ENCODE measurements around the gene ITIH5. TPM values are rescaled to one million over a fixed set of nuclear protein-coding genes. Genes with fewer than 3 reads are reported as not detected.
"Not testable (repeated sequence)": the region's sequence is repeated elsewhere in the genome, so short reads cannot be mapped to it uniquely, and the experiment has no call there.

Gene ITIH5
- total and polyA plus RNA-seq, 4 donors = 3.8 to 45.0 (median 16.2) TPM

DNA sequence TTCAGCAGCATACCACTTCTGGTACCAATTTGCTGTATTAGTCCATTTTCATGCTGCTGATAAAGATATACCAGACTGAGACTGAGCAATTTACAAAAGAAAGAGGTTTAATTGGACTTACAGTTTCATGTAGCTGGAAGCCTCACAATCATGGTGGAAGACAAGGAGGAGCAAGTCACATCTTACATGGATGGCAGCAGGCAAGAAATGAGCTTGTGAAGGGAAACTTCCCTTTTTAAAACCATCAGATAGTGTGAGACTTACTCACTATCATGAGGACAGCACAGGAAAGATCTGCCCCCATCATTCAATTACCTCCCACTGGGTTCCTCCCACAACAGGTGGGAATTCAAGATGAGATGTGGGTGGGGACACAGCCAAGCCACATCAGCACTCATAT lies 26.4 kb upstream of the ITIH5 start:
- not testable (repeated sequence) for ATAC-seq (ENCODE audit: low FRiP score); H3K27ac ChIP-seq (ENCODE audit: low read depth in 1 of 2, low read length in 2 of 2); H3K4me3 ChIP-seq (ENCODE audit: low read length in 2 of 2); H3K27me3 ChIP-seq (ENCODE audit: control insufficient read depth in 1 of 2, insufficient read depth in 2 of 2, low read length in 1 of 2); H3K4me1 ChIP-seq (ENCODE audit: control insufficient read depth in 1 of 2, insufficient read depth in 2 of 2, low read length in 2 of 2); H3K36me3 ChIP-seq (ENCODE audit: control insufficient read depth in 1 of 2, insufficient read depth in 2 of 2, low read length in 1 of 2); H3K9me3 ChIP-seq (ENCODE audit: control insufficient read depth, low read length); DNase-seq
- intact Hi-C loops (cut with DNase I) = loop anchor here in 1 of 2 donors (10.0 kb wide), 2 partner anchors 92 to 122 kb away; partner anchors contain the start of genes ATP5F1C, KIN and TAF3

DNA sequence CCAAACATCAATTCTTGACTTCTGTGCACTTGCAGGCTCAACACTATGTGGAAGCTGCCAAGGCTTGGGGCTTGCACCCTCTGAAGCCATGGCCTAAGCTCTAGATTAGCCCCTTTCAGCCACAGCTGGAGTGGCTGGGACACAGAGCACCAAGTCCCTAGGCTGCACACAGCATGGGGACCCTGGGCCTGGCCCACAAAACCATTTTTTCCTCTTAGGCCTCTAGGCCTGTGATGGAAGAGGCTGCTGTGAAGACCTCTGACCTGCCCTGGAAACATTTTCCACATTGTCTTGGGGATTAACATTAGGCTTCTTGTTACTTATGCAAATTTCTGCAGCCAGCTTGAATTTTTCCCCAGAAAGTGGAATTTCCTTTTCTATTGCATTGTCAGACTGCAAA lies 25.6 kb upstream of the ITIH5 start:
- not testable (repeated sequence) for H3K27ac ChIP-seq (ENCODE audit: low read depth in 1 of 2, low read length in 2 of 2); H3K9me3 ChIP-seq (ENCODE audit: control insufficient read depth, low read length); H3K4me1 ChIP-seq (ENCODE audit: control insufficient read depth in 1 of 2, insufficient read depth in 2 of 2, low read length in 2 of 2); H3K27me3 ChIP-seq (ENCODE audit: control insufficient read depth in 1 of 2, insufficient read depth in 2 of 2, low read length in 1 of 2); ATAC-seq (ENCODE audit: low FRiP score); H3K4me3 ChIP-seq (ENCODE audit: low read length in 2 of 2); H3K36me3 ChIP-seq (ENCODE audit: control insufficient read depth in 1 of 2, insufficient read depth in 2 of 2, low read length in 1 of 2); DNase-seq
- intact Hi-C loops (cut with DNase I) = loop anchor here in 1 of 2 donors (10.0 kb wide), 2 partner anchors 92 to 122 kb away; partner anchors contain the start of genes ATP5F1C, KIN and TAF3

DNA sequence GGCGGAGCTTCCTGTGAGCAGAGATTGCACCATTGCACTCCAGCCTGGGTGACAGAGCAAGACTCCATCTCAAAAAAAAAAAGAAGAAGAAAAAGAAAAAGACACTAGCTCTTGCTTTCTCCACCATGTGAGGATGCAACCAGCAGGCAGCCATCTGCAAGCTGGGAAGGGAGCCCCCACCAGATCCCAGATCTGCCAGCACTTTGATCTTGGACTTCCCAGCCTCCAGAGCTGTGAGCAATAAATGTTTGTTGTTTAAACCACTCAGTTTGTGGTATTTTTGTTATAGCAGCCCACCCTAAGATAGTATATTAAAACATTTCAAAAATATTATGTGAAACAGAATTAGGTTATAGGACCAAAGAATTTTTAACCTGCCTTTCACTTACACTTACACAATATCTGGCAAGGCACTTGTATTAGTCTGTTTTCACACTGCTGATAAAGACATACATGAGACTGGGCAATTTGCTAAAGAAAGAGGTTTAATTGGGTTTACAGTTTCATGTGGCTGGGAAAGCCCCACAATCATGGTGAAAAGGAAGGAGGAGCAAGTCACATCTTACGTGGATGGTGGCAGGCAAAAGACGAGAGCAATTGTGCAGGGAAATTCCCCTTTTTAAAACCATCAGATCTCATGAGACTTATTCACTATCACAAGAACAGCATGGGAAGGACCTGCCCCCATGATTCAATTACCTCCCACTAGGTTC lies 24.3 kb upstream of the ITIH5 start:
- not testable (repeated sequence) for H3K4me3 ChIP-seq (ENCODE audit: low read length in 2 of 2); DNase-seq; H3K9me3 ChIP-seq (ENCODE audit: control insufficient read depth, low read length); H3K36me3 ChIP-seq (ENCODE audit: control insufficient read depth in 1 of 2, insufficient read depth in 2 of 2, low read length in 1 of 2); H3K27me3 ChIP-seq (ENCODE audit: control insufficient read depth in 1 of 2, insufficient read depth in 2 of 2, low read length in 1 of 2); H3K4me1 ChIP-seq (ENCODE audit: control insufficient read depth in 1 of 2, insufficient read depth in 2 of 2, low read length in 2 of 2); ATAC-seq (ENCODE audit: low FRiP score); H3K27ac ChIP-seq (ENCODE audit: low read depth in 1 of 2, low read length in 2 of 2)
- intact Hi-C loops (cut with DNase I) = loop anchor here in 1 of 2 donors (10.0 kb wide), 2 partner anchors 94 to 124 kb away; partner anchors contain the start of genes ATP5F1C, KIN and TAF3
- WGBS, 2 donors = 73 to 82% methylated on average over 3 of the region's 3 CpGs

DNA sequence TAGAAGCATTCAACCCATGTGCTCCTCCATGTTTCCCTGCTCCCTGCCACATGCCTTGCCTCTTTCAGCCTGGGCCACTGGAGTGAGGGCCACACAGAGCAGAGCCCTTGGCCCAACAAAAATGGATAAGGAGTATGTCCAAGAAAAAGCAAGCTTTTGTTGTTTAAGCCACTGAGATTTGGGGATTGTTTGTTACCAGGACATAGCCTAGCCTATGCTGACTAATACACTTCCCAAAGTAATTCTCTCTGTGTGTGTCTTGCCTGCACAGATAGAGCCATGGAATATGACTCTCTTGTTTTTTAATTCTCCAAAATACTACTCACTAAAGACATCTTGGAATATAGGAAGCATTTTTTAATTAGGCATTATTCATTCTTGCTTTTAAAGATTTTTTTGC lies 22.8 kb upstream of the ITIH5 start:
- ATAC-seq (ENCODE audit: low FRiP score) (no peak), DNase-seq (no peak)
- Histone ChIP-seq H3K27ac (ENCODE audit: low read depth in 1 of 2, low read length in 2 of 2) (no peak overlapping the region), H3K27me3 (ENCODE audit: control insufficient read depth in 1 of 2, insufficient read depth in 2 of 2, low read length in 1 of 2) (no peaks in the 10 kb centered on the region), H3K36me3 (ENCODE audit: control insufficient read depth in 1 of 2, insufficient read depth in 2 of 2, low read length in 1 of 2) (no peaks in the 10 kb centered on the region), H3K4me3 (ENCODE audit: low read length in 2 of 2) (no peak overlapping the region), H3K9me3 (ENCODE audit: control insufficient read depth, low read length) (no peaks in the 10 kb centered on the region), H3K4me1 (ENCODE audit: control insufficient read depth in 1 of 2, insufficient read depth in 2 of 2, low read length in 2 of 2) (no peaks in the 10 kb centered on the region)
- intact Hi-C loops (cut with DNase I) = loop anchor here in 1 of 2 donors (10.0 kb wide), 1 partner anchor 85 kb away; no protein-coding TSS in a partner anchor

- Histone ChIP-seq H3K27me3 (ENCODE audit: control insufficient read depth in 1 of 2, insufficient read depth in 2 of 2, low read length in 1 of 2) (no peaks in the 10 kb centered on the region), H3K4me1 (ENCODE audit: control insufficient read depth in 1 of 2, insufficient read depth in 2 of 2, low read length in 2 of 2) (no peaks in the 10 kb centered on the region), H3K4me3 (ENCODE audit: low read length in 2 of 2) (no peak overlapping the region), H3K36me3 (ENCODE audit: control insufficient read depth in 1 of 2, insufficient read depth in 2 of 2, low read length in 1 of 2) (no peaks in the 10 kb centered on the region), H3K27ac (ENCODE audit: low read depth in 1 of 2, low read length in 2 of 2) (no peak overlapping the region), H3K9me3 (ENCODE audit: control insufficient read depth, low read length) (no peaks in the 10 kb centered on the region)
- peak; percentile 87 for DNase-seq
- intact Hi-C loops (cut with DNase I) = loop anchor here (2.0 to 10.0 kb wide), 2 partner anchors 83 to 163 kb away; no protein-coding TSS in a partner anchor
- ATAC-seq (ENCODE audit: low FRiP score) = peak; percentile 89
- 22 to 23% methylated on average over 20 of the region's 20 CpGs for WGBS, 2 donors
Measured at GRCh38 chr10:7687228-7687907, 20.6 kb upstream of the ITIH5 start.

DNA sequence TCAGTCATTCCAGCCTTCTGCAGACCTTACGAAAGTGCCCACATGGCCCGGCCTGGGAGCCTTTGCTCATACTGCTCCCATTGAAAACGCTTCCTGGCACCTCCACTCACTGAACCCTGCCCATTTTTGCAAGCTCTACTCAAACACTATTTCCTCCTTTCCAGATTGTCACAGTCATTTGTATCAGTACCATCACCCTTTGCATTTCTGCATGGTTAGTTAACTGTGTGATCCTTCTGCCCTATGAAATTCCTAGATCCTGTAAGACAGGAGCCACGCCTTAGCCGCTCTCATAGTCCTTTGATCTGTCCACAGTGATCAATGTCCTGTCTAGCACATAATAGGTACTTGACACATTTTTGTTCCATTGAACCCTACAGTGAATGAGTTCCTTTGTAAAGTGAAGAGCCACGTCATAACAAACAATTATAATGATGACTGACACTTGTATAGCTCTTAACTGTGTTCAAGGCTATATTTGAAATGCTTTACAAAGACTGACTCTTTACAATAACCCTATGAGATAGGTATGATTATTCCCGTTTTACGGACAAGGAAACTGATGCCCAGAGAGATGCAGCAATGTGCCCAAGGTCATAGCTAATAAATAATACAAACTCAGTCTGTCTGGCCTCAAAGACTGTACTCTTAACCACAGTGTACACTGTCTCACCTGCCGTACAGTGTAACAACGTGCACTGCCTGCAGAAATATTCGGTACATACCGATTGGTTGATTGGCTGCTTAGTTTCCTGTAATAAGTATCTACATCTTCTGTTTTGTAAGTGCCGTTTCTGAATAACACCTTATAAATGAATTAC lies 19.8 kb upstream of the ITIH5 start:
- H3K4me3 ChIP-seq (ENCODE audit: low read length in 2 of 2) = no peak overlapping the region
- ATAC-seq (ENCODE audit: low FRiP score) (no peak), DNase-seq (no peak)
- WGBS, 2 donors = 69 to 72% methylated on average over 13 of the region's 13 CpGs
- H3K9me3 ChIP-seq (ENCODE audit: control insufficient read depth, low read length) = no peaks in the 10 kb centered on the region
- intact Hi-C loops (cut with DNase I) = loop anchor here (2.0 to 10.0 kb wide), 2 partner anchors 82 to 162 kb away; no protein-coding TSS in a partner anchor
- no peak overlapping the region for H3K27ac ChIP-seq (ENCODE audit: low read depth in 1 of 2, low read length in 2 of 2)
- no peaks in the 10 kb centered on the region for H3K27me3 ChIP-seq (ENCODE audit: control insufficient read depth in 1 of 2, insufficient read depth in 2 of 2, low read length in 1 of 2)
- no peaks in the 10 kb centered on the region for H3K36me3 ChIP-seq (ENCODE audit: control insufficient read depth in 1 of 2, insufficient read depth in 2 of 2, low read length in 1 of 2)
- H3K4me1 ChIP-seq (ENCODE audit: control insufficient read depth in 1 of 2, insufficient read depth in 2 of 2, low read length in 2 of 2) = no peaks in the 10 kb centered on the region

GRCh38 chr10:7680078-7680477 lies 13.3 kb upstream of the ITIH5 start:
- intact Hi-C loops (cut with DNase I) = loop anchor here in 1 of 2 donors (10.0 kb wide), 1 partner anchor 75 kb away; no protein-coding TSS in a partner anchor
- not testable (repeated sequence) for DNase-seq; H3K4me3 ChIP-seq (ENCODE audit: low read length in 2 of 2); ATAC-seq (ENCODE audit: low FRiP score); H3K9me3 ChIP-seq (ENCODE audit: control insufficient read depth, low read length); H3K36me3 ChIP-seq (ENCODE audit: control insufficient read depth in 1 of 2, insufficient read depth in 2 of 2, low read length in 1 of 2); H3K27me3 ChIP-seq (ENCODE audit: control insufficient read depth in 1 of 2, insufficient read depth in 2 of 2, low read length in 1 of 2); H3K27ac ChIP-seq (ENCODE audit: low read depth in 1 of 2, low read length in 2 of 2); H3K4me1 ChIP-seq (ENCODE audit: control insufficient read depth in 1 of 2, insufficient read depth in 2 of 2, low read length in 2 of 2)
- WGBS, 2 donors = 69 to 73% methylated on average over 5 of the region's 5 CpGs

DNA sequence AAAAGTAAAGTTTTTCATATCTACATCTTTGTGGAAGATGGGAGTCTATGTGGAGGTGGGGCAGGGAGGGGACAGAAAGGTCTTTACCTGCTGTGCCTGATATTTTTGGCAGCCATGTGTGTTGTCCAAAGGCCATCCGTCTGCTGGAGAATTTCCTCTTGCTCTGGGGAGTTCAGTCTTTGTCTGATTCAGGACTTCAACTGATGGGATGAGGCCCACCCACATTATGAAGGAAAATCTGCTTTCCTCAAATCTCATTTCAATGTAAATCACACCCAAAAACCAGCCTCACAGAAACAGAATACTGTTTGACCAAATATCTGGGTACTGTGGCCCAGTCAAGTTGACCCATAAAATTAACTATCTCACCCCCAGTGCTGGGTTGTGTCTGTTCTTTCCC lies 12.5 kb upstream of the ITIH5 start:
- Histone ChIP-seq H3K4me3 (ENCODE audit: low read length in 2 of 2) (no peak overlapping the region), H3K27me3 (ENCODE audit: control insufficient read depth in 1 of 2, insufficient read depth in 2 of 2, low read length in 1 of 2) (no peaks in the 10 kb centered on the region), H3K36me3 (ENCODE audit: control insufficient read depth in 1 of 2, insufficient read depth in 2 of 2, low read length in 1 of 2) (no peaks in the 10 kb centered on the region), H3K9me3 (ENCODE audit: control insufficient read depth, low read length) (no peaks in the 10 kb centered on the region), H3K4me1 (ENCODE audit: control insufficient read depth in 1 of 2, insufficient read depth in 2 of 2, low read length in 2 of 2) (no peaks in the 10 kb centered on the region), H3K27ac (ENCODE audit: low read depth in 1 of 2, low read length in 2 of 2) (no peak overlapping the region)
- DNase-seq = no peak
- ATAC-seq (ENCODE audit: low FRiP score) = no peak
- whole genome bisulfite sequencing, 2 donors = 46 to 64% methylated on average over 1 of the region's 1 CpG
- intact Hi-C loops (cut with DNase I) = no loop called here
